HepG2 (cell line): ENCODE measurements around the gene ARFGEF3. TPM values are rescaled to one million over a fixed set of nuclear protein-coding genes. Genes with fewer than 3 reads are reported as not detected.
A peak's percentile ranks its signal among the peaks of the same experiment; 100 is the strongest.

Experiments
- CAMTA2 ChIP-seq: sonication (generic); formaldehyde crosslinking; IDR thresholded peaks from 2 replicates; pipeline ENCODE4 v1.4.0; 2020; ENCODE audit warnings: mild to moderate bottlenecking, missing genetic modification reagents, borderline replicate concordance
- CBFB ChIP-seq: sonication (generic); formaldehyde crosslinking; IDR thresholded peaks from 2 replicates; pipeline ENCODE4 v1.4.0; 2020; ENCODE audit warnings: missing genetic modification reagents
- CHCHD3 ChIP-seq: sonication (generic); formaldehyde crosslinking; IDR thresholded peaks from 2 replicates; pipeline ENCODE4 v1.8.0; 2022; ENCODE audit warnings: mild to moderate bottlenecking, missing genetic modification reagents, moderate library complexity
- LCORL ChIP-seq, 2 experiments: fragments of 450-650 bp in 1 of 2; sonication (generic) in 1 of 2; formaldehyde crosslinking in 1 of 2; IDR thresholded peaks; 2 replicates each; pipeline versions ENCODE4 v1.5.0 to v1.6.1; 2017 to 2020; ENCODE audit warnings: antibody characterized with exemption in 1 of 2, missing genetic modification reagents in 1 of 2
- MBNL3 ChIP-seq: fragments of 250-450 bp; sonication (Bioruptor Pico); conservative IDR thresholded peaks from 2 replicates; pipeline ENCODE4 v1.8.0; 2022; ENCODE audit warnings: mild to moderate bottlenecking, inconsistent platforms
- MED8 ChIP-seq: sonication (generic); formaldehyde crosslinking; IDR thresholded peaks from 2 replicates; pipeline ENCODE4 v1.8.1; 2023; ENCODE audit warnings: mild to moderate bottlenecking, missing genetic modification reagents; ENCODE audit not compliant: insufficient replicate concordance
- MIXL1 ChIP-seq: IDR thresholded peaks from 2 replicates; pipeline ENCODE4 v1.6.1; 2016
- NFE2L2 ChIP-seq: fragments of 150-350 bp; IDR thresholded peaks from 2 replicates; pipeline ENCODE4 v1.6.1; 2014; ENCODE audit warnings: low read length
- PRMT3 ChIP-seq: sonication (generic); formaldehyde crosslinking; IDR thresholded peaks from 2 replicates; pipeline ENCODE4 v1.8.1; 2022; ENCODE audit warnings: low read depth, mild to moderate bottlenecking, moderate library complexity, missing genetic modification reagents, borderline replicate concordance
- SP5 ChIP-seq: IDR thresholded peaks from 2 replicates; pipeline ENCODE4 v1.6.1; 2016; ENCODE audit warnings: low read depth, borderline replicate concordance
- SRSF1 ChIP-seq: fragments of 200-400 bp; formaldehyde crosslinking; optimal IDR thresholded peaks from 2 replicates; pipeline ENCODE3; 2017; ENCODE audit warnings: mild to moderate bottlenecking, low read depth, low read length, moderate library complexity
- TOPORS ChIP-seq: sonication (generic); formaldehyde crosslinking; IDR thresholded peaks from 2 replicates; pipeline ENCODE4 v1.8.0; 2023; ENCODE audit warnings: mild to moderate bottlenecking, missing genetic modification reagents
- TP53 ChIP-seq: sonication (generic); formaldehyde crosslinking; conservative IDR thresholded peaks from 2 replicates; pipeline ENCODE4 v1.4.0; 2020; ENCODE audit warnings: missing genetic modification reagents
- ZNF282 ChIP-seq: fragments of 450-650 bp; IDR thresholded peaks from 2 replicates; pipeline ENCODE4 v1.6.1; 2018; ENCODE audit not compliant: partially characterized antibody
- ZNF3 ChIP-seq: IDR thresholded peaks from 2 replicates; pipeline ENCODE4 v1.7.0; 2017; ENCODE audit warnings: inconsistent platforms
- ZNF468 ChIP-seq: sonication (generic); formaldehyde crosslinking; IDR thresholded peaks from 2 replicates; pipeline ENCODE4 v1.8.0; 2022; ENCODE audit warnings: mild to moderate bottlenecking, moderate library complexity, missing genetic modification reagents
- ZNF777 ChIP-seq: sonication (generic); formaldehyde crosslinking; IDR thresholded peaks from 2 replicates; pipeline ENCODE4 v1.4.0; 2020; ENCODE audit warnings: missing genetic modification reagents
- ZNF891 ChIP-seq: sonication (generic); formaldehyde crosslinking; IDR thresholded peaks from 2 replicates; pipeline ENCODE4 v1.5.0; 2020; ENCODE audit warnings: mild to moderate bottlenecking, missing genetic modification reagents
- polyA plus RNA-seq, 8 experiments: library from polyadenylated mRNA; depleted of rRNA in 3 of 8; stranded (reverse) in 7 of 8; unstranded in 1 of 8; fragments of >200 nt; fragmentation: Illumina TruSeq in 4 of 8; extraction: Trizol in 4 of 8; gene quantifications; 2 replicates each; pipeline versions ENCODE4 v1.2.1 to v1.2.3, GENCODE V29; 2011 to 2016; ENCODE audit warnings: low read depth in 4 of 8, missing spikeins in 1 of 8, mixed read lengths in 1 of 8; ENCODE audit not compliant: insufficient read depth in 1 of 8
- total RNA-seq, 5 experiments: library from RNA; depleted of rRNA; stranded (reverse); fragments of >200 nt; fragmentation: Illumina TruSeq; extraction: Trizol; gene quantifications; 2 replicates each; pipeline ENCODE4 v1.2.3, GENCODE V29; 2016; ENCODE audit warnings: low read depth in 1 of 5
- TF ChIP-seq, protein P1 (sequence below): sonication (generic); formaldehyde crosslinking; IDR thresholded peaks from 2 replicates; pipeline ENCODE4 v1.4.0; 2020; ENCODE audit warnings: missing genetic modification reagents, borderline replicate concordance
- TF ChIP-seq, protein P2 (sequence below): sonication (generic); formaldehyde crosslinking; IDR thresholded peaks from 2 replicates; pipeline ENCODE4 v1.5.0; 2020; ENCODE audit warnings: missing genetic modification reagents
- TF ChIP-seq, protein P3 (sequence below): sonication (generic); formaldehyde crosslinking; IDR thresholded peaks from 2 replicates; pipeline ENCODE4 v1.5.1; 2020; ENCODE audit warnings: missing genetic modification reagents, mild to moderate bottlenecking, borderline replicate concordance
- TF ChIP-seq, protein P4 (sequence below): sonication (generic); formaldehyde crosslinking; IDR thresholded peaks from 2 replicates; pipeline ENCODE4 v1.5.0; 2020; ENCODE audit warnings: missing genetic modification reagents

ARFGEF3 gene
- total and polyA plus RNA-seq, 2 of the 13 experiments (the other 11 are each of a cell fraction or from before 2014, with no cell fraction given): 0.60 to 2.6 TPM

DNA sequence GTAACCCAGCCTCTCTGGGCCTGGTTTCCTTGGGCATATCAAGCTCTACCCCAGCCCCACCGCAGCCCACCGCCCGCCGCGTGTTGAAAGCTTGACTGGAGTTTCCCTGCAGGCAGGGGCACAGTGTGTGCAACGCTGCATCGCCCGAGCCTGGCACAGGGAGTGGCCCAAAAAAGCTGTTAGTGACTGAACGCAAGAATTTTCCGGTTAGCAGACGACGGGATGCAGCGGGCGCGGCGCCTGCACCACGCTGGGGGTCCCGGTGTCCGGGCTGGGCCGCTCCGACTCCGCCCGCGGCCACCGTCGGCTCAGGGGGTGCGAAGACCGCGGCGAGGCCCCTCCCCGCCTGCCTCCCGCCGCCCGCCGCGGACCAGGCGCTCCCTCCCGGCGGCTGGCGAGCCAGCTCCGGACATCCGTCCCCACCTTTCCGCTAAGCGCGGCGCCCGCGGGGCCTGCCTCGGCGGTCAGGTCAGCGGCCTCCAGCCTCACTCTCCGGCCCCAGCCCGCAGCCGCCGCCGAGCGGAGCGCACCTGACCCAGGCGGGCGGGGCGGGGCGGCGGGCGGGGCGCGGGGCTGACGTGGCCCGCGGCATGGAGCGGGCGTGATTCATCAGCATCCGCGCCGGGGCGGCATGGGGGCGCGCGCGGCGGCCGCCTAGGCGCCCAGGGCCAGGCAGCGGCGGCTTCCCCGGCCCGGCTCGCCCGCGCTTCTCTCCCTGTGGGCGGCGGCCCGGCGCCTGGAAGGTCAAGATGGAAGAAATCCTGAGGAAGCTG lies at the start of gene ARFGEF3 (continued):
- TF ChIP-seq, protein P1, sequence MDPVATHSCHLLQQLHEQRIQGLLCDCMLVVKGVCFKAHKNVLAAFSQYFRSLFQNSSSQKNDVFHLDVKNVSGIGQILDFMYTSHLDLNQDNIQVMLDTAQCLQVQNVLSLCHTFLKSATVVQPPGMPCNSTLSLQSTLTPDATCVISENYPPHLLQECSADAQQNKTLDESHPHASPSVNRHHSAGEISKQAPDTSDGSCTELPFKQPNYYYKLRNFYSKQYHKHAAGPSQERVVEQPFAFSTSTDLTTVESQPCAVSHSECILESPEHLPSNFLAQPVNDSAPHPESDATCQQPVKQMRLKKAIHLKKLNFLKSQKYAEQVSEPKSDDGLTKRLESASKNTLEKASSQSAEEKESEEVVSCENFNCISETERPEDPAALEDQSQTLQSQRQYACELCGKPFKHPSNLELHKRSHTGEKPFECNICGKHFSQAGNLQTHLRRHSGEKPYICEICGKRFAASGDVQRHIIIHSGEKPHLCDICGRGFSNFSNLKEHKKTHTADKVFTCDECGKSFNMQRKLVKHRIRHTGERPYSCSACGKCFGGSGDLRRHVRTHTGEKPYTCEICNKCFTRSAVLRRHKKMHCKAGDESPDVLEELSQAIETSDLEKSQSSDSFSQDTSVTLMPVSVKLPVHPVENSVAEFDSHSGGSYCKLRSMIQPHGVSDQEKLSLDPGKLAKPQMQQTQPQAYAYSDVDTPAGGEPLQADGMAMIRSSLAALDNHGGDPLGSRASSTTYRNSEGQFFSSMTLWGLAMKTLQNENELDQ (CRISPR knock-in tag): no peak
- TF ChIP-seq ZNF3 (no peak), ZNF282 (no peak), NFE2L2 (no peak), CAMTA2 (0 out of 2 replicates have a peak, but pooled peaks have one; percentile 28), CBFB (no peak), SRSF1 (no peak), ZNF891 (CRISPR knock-in tag) (0 out of 2 replicates have a peak, but pooled peaks have one; percentile 33), LCORL (IDR thresholded peaks at IDR 0.05) (no peak), LCORL (CRISPR knock-in tag; IDR thresholded peaks at IDR 0.05) (no peak), MIXL1 (CRISPR knock-in tag) (no peak), TP53 (CRISPR knock-in tag) (no peak), PRMT3 (CRISPR knock-in tag) (peak; percentile 83; the same call in 1 of the 2 replicates), MBNL3 (CRISPR knock-in tag) (no peak), ZNF468 (no peak), MED8 (no peak), TOPORS (CRISPR knock-in tag) (0 out of 2 replicates have a peak, but pooled peaks have one; percentile 59), CHCHD3 (CRISPR knock-in tag) (no peak), ZNF777 (CRISPR knock-in tag) (peak; percentile 88), SP5 (no peak)
- TF ChIP-seq, protein P2, sequence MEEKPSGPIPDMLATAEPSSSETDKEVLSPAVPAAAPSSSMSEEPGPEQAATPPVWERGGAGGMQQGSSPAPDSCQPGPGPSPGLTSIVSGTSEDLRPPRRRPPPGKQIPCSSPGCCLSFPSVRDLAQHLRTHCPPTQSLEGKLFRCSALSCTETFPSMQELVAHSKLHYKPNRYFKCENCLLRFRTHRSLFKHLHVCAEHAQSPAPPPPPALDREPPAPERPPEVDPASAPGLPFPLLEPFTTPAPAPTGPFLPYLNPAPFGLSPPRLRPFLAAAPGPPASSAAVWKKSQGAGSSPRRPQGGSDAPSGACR (CRISPR knock-in tag): no peak
- TF ChIP-seq, protein P3, sequence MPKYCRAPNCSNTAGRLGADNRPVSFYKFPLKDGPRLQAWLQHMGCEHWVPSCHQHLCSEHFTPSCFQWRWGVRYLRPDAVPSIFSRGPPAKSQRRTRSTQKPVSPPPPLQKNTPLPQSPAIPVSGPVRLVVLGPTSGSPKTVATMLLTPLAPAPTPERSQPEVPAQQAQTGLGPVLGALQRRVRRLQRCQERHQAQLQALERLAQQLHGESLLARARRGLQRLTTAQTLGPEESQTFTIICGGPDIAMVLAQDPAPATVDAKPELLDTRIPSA (CRISPR knock-in tag): no peak
- TF ChIP-seq, protein P4, sequence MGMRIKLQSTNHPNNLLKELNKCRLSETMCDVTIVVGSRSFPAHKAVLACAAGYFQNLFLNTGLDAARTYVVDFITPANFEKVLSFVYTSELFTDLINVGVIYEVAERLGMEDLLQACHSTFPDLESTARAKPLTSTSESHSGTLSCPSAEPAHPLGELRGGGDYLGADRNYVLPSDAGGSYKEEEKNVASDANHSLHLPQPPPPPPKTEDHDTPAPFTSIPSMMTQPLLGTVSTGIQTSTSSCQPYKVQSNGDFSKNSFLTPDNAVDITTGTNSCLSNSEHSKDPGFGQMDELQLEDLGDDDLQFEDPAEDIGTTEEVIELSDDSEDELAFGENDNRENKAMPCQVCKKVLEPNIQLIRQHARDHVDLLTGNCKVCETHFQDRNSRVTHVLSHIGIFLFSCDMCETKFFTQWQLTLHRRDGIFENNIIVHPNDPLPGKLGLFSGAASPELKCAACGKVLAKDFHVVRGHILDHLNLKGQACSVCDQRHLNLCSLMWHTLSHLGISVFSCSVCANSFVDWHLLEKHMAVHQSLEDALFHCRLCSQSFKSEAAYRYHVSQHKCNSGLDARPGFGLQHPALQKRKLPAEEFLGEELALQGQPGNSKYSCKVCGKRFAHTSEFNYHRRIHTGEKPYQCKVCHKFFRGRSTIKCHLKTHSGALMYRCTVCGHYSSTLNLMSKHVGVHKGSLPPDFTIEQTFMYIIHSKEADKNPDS (CRISPR knock-in tag): no peak
